GM21515 (cell line): ENCODE results near the gene PDE6A.

Experiments used
- ATAC-seq: cut with Tn5 transposase; IDR thresholded peaks from one replicate; pipeline ENCODE4 v1.9.1; 2021; ENCODE audit not compliant: unreplicated experiment

Gene PDE6A

GRCh38 chr5:149944666-149945065, at the start of gene PDE6A:
TSS of gene PDE6A (minus strand) at chr5:149944793. CDS start at chr5:149944673, 120 bp downstream.
- ATAC-seq = no peak

GRCh38 chr5:149993471-149993870, 48.9 kb upstream of the PDE6A start:
- ATAC-seq = no peak

- ATAC-seq = peak; percentile 67
These were observed 46.2 kb upstream of the PDE6A start for GRCh38 chr5:149990518-149991376.

- ATAC-seq = no peak
These were observed 43.5 kb upstream of the PDE6A start for GRCh38 chr5:149988126-149988525.

GRCh38 chr5:149982505-149982904, 37.9 kb upstream of the PDE6A start:
- no peak for ATAC-seq

- ATAC-seq = no peak
These were observed 36.6 kb upstream of the PDE6A start for GRCh38 chr5:149981206-149981605.

GRCh38 chr5:149979896-149980295, 35.3 kb upstream of the PDE6A start:
- ATAC-seq = no peak

GRCh38 chr5:149975409-149975808, 30.8 kb upstream of the PDE6A start:
- no peak for ATAC-seq

GRCh38 chr5:149969181-149969930, 24.8 kb upstream of the PDE6A start:
- ATAC-seq = no peak

GRCh38 chr5:149966946-149967345, 22.4 kb upstream of the PDE6A start:
- no peak for ATAC-seq

- ATAC-seq = no peak
These were observed 19.1 kb upstream of the PDE6A start for GRCh38 chr5:149963729-149964128.

- no peak for ATAC-seq
These were observed 18.2 kb upstream of the PDE6A start for GRCh38 chr5:149962601-149963300.

GRCh38 chr5:149961957-149962409, 17.4 kb upstream of the PDE6A start:
- ATAC-seq = no peak

- no peak for ATAC-seq
These were observed 16.6 kb upstream of the PDE6A start for GRCh38 chr5:149961186-149961685.

- peak; percentile 99 for ATAC-seq
These were observed 15.9 kb upstream of the PDE6A start, which contains the start of gene SLC26A2 for GRCh38 chr5:149960272-149961185. TSS of gene SLC26A2 (plus strand) at chr5:149960758. CDS start at chr5:149977653, 16,895 bp downstream.

- no peak for ATAC-seq
These were observed 15.0 kb upstream of the PDE6A start for GRCh38 chr5:149959406-149960236.

- ATAC-seq = no peak
These were observed 13.3 kb upstream of the PDE6A start for GRCh38 chr5:149957855-149958254.

- ATAC-seq = no peak
These were observed 12.1 kb upstream of the PDE6A start for GRCh38 chr5:149956685-149957084.

- ATAC-seq = no peak
These were observed 10.2 kb upstream of the PDE6A start for GRCh38 chr5:149954798-149955197.
